B cell (primary cell): Measurements from ENCODE around the gene NBDY.

Experiments
- EZH2 ChIP-seq: IDR thresholded peaks from 2 replicates; pipeline ENCODE4 v1.6.1; 2012; ENCODE audit warnings: borderline replicate concordance, low read depth, mild to moderate bottlenecking, moderate library complexity, low read length; ENCODE audit not compliant: insufficient read depth, poor library complexity, severe bottlenecking
- TF ChIP-seq, protein P1 (sequence below): fragments of 200-600 bp; IDR thresholded peaks from one replicate; pipeline ENCODE4 v1.8.0; 2022; ENCODE audit warnings: antibody characterized with exemption, mild to moderate bottlenecking

DNA sequence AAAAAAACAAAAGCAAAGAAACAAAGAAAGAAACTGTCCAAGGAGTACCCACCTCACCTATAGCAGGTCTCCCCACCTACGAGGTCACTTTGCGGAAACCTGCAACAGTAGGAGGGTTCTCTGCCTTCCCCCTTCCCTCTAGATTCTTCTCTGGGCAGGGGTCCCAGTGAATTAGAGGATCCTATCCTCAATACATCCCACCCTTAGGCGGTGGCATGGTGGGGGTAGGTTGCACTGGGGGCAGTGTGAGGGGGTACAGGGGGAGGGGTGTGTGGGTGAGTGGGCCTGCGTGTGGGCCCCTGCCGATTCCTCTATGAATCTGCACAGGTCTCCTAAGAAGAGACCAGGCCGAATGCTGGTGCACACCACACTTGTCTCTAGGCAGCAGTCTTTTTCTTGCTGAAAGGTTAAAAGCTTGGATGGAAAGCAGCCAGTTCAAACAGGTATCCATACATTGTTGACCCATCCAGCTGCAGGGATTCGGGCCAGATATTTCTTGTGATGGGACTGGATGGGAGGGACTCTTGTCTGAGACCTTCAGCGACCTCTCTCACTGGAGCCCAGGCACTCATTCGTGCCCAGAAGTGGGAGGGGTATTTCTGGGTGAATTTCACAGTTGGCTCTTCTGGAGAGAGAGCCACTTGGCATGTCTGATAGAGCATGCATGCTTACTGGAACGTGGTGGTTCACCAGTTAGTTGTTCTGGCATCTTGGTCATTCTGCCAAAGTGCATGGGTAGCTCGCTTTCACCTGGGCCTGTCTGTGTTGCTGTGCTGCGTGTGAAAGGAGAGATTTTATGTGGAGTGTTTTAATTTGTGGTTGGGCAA, 65.6 kb downstream of the NBDY start:
- TF ChIP-seq, protein P1, sequence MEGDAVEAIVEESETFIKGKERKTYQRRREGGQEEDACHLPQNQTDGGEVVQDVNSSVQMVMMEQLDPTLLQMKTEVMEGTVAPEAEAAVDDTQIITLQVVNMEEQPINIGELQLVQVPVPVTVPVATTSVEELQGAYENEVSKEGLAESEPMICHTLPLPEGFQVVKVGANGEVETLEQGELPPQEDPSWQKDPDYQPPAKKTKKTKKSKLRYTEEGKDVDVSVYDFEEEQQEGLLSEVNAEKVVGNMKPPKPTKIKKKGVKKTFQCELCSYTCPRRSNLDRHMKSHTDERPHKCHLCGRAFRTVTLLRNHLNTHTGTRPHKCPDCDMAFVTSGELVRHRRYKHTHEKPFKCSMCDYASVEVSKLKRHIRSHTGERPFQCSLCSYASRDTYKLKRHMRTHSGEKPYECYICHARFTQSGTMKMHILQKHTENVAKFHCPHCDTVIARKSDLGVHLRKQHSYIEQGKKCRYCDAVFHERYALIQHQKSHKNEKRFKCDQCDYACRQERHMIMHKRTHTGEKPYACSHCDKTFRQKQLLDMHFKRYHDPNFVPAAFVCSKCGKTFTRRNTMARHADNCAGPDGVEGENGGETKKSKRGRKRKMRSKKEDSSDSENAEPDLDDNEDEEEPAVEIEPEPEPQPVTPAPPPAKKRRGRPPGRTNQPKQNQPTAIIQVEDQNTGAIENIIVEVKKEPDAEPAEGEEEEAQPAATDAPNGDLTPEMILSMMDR: no peak
- no peak for TF ChIP-seq EZH2
